ENCODE data around the gene FRMD3. TPM values are rescaled to one million over a fixed set of nuclear protein-coding genes. Genes with fewer than 3 reads are reported as not detected.
A peak's percentile ranks its signal among the peaks of the same experiment; 100 is the strongest.

Gene FRMD3
- total RNA-seq, 1 experiment from 2014 or later = 3.9 TPM

DNA sequence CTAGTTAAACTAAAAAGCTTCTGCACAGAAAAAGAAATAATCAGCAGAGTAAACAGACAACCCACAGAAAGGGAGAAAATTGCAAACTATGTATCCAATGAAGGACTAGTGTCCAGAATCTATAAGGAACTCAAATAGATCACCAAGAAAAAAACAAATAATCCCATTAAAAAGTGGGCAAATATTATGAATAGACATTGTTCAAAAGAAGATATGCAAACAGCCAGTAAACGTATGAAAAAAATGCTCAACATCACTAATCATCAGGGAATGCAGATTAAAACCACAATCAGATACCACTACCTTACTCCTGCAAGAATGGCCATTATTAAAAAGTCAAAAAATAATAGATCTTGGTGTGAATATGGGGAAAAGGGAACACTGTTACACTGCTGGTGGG is 119.9 kb downstream of the FRMD3 start:
- no peak overlapping the region for H3K9ac ChIP-seq (ENCODE audit: low read length)
- intact Hi-C loops (cut with micrococcal nuclease) = no loop called here
- H4K20me1 ChIP-seq (ENCODE audit: low read length) = no peaks in the 10 kb centered on the region
- 0 out of 2 replicates have a peak, but pooled peaks cover 4% of the 10 kb centered on the region for H3K4me1 ChIP-seq (ENCODE audit: insufficient read depth, low read length)
- DNase-seq = peak; percentile 14
- H3K4me3 ChIP-seq (ENCODE audit: low read length) = no peak overlapping the region
- no peaks in the 10 kb centered on the region for H3K27me3 ChIP-seq (ENCODE audit: low read length)
- TF ChIP-seq, protein P1, sequence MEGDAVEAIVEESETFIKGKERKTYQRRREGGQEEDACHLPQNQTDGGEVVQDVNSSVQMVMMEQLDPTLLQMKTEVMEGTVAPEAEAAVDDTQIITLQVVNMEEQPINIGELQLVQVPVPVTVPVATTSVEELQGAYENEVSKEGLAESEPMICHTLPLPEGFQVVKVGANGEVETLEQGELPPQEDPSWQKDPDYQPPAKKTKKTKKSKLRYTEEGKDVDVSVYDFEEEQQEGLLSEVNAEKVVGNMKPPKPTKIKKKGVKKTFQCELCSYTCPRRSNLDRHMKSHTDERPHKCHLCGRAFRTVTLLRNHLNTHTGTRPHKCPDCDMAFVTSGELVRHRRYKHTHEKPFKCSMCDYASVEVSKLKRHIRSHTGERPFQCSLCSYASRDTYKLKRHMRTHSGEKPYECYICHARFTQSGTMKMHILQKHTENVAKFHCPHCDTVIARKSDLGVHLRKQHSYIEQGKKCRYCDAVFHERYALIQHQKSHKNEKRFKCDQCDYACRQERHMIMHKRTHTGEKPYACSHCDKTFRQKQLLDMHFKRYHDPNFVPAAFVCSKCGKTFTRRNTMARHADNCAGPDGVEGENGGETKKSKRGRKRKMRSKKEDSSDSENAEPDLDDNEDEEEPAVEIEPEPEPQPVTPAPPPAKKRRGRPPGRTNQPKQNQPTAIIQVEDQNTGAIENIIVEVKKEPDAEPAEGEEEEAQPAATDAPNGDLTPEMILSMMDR (conservative IDR thresholded peaks at IDR 0.05; ENCODE audit: low read depth, low read length) = no peak
- TF ChIP-seq EZH2phosphoT487 (IDR thresholded peaks at IDR 0.05; ENCODE audit: borderline replicate concordance, low read length) (no peak), EZH2 (IDR thresholded peaks at IDR 0.05; ENCODE audit: low read length, unreplicated experiment) (no peak)
- no peaks in the 10 kb centered on the region for H3K9me3 ChIP-seq (ENCODE audit: low read length)
- no peak overlapping the region for H3K4me2 ChIP-seq (ENCODE audit: low read length)
- ChIA-PET POLR2A (ENCODE audit: unreplicated experiment) (no interaction called here), CTCF (no interaction called here)
- no peaks in the 10 kb centered on the region for H3K9me2 ChIP-seq (replicated peaks; ENCODE audit: low read length)
- H3K36me3 ChIP-seq (ENCODE audit: low read depth, low read length) = no peaks in the 10 kb centered on the region
- no peak overlapping the region for H2AFZ ChIP-seq (ENCODE audit: low read length)
- H3K27ac ChIP-seq (ENCODE audit: low read length) = no peak overlapping the region
- BruUV-seq (replicated peaks) = no TSS peak
- H3K79me2 ChIP-seq (ENCODE audit: low read length) = no peaks in the 10 kb centered on the region
- no peaks in the 10 kb centered on the region for H3F3A ChIP-seq (ENCODE audit: low read length, unreplicated experiment)
- ATAC-seq = peak; percentile 75

GRCh38 chr9:83413367-83413766 is 124.8 kb downstream of the FRMD3 start:
- Histone ChIP-seq H3K27me3 (ENCODE audit: low read length) (no peaks in the 10 kb centered on the region), H3K9ac (ENCODE audit: low read length) (no peak overlapping the region), H3K27ac (ENCODE audit: low read length) (no peak overlapping the region), H3K4me3 (ENCODE audit: low read length) (no peak overlapping the region), H3K4me1 (ENCODE audit: insufficient read depth, low read length) (0 out of 2 replicates have a peak, but pooled peaks cover 4% of the 10 kb centered on the region), H3K9me3 (ENCODE audit: low read length) (no peaks in the 10 kb centered on the region), H3F3A (ENCODE audit: low read length, unreplicated experiment) (no peaks in the 10 kb centered on the region), H4K20me1 (ENCODE audit: low read length) (no peaks in the 10 kb centered on the region), H3K36me3 (ENCODE audit: low read depth, low read length) (no peaks in the 10 kb centered on the region), H2AFZ (ENCODE audit: low read length) (no peak overlapping the region), H3K9me2 (replicated peaks; ENCODE audit: low read length) (no peaks in the 10 kb centered on the region), H3K4me2 (ENCODE audit: low read length) (no peak overlapping the region), H3K79me2 (ENCODE audit: low read length) (no peaks in the 10 kb centered on the region)
- ChIA-PET CTCF (no interaction called here), POLR2A (ENCODE audit: unreplicated experiment) (no interaction called here)
- ATAC-seq = no peak
- no TSS peak for BruUV-seq (replicated peaks)
- TF ChIP-seq EZH2phosphoT487 (IDR thresholded peaks at IDR 0.05; ENCODE audit: borderline replicate concordance, low read length) = no peak
- no peak for TF ChIP-seq EZH2 (IDR thresholded peaks at IDR 0.05; ENCODE audit: low read length, unreplicated experiment)
- TF ChIP-seq, protein P1 (conservative IDR thresholded peaks at IDR 0.05; ENCODE audit: low read depth, low read length) = no peak
- no peak for DNase-seq
- intact Hi-C loops (cut with micrococcal nuclease) = no loop called here

DNA sequence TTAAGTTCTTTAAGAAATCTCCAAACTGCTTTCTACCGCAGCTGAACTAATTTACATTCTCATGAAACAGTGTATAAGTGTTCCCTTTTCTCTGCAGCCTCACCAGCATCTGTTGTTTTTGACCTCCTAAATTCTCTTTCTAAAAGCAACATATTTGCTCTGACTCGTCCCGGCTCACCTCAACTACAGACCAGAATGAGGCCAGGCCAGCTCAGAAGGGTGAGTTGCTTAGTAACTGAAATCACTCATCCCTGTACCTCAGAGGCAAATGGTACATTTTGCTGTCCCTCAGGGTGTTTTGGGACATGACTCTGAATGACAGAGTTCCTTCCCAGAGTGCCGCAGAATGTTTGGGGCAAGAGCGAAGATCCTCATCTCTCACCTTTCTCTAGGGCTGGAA is 127.5 kb downstream of the FRMD3 start:
- H3K79me2 ChIP-seq (ENCODE audit: low read length) = no peaks in the 10 kb centered on the region
- no peaks in the 10 kb centered on the region for H3K36me3 ChIP-seq (ENCODE audit: low read depth, low read length)
- H3F3A ChIP-seq (ENCODE audit: low read length, unreplicated experiment) = no peaks in the 10 kb centered on the region
- H3K4me1 ChIP-seq (ENCODE audit: insufficient read depth, low read length) = no peaks in the 10 kb centered on the region
- DNase-seq (peak; percentile 31), ATAC-seq (peak; percentile 35; the same call in 1 of the 2 replicates)
- H3K4me3 ChIP-seq (ENCODE audit: low read length) = no peak overlapping the region
- H3K27me3 ChIP-seq (ENCODE audit: low read length) = no peaks in the 10 kb centered on the region
- POLR2A ChIA-PET (ENCODE audit: unreplicated experiment) = no interaction called here
- no peak overlapping the region for H3K9ac ChIP-seq (ENCODE audit: low read length)
- BruUV-seq (replicated peaks) = no TSS peak
- intact Hi-C loops (cut with micrococcal nuclease) = no loop called here
- no peak overlapping the region for H2AFZ ChIP-seq (ENCODE audit: low read length)
- TF ChIP-seq EZH2 (IDR thresholded peaks at IDR 0.05; ENCODE audit: low read length, unreplicated experiment) (no peak), EZH2phosphoT487 (IDR thresholded peaks at IDR 0.05; ENCODE audit: borderline replicate concordance, low read length) (no peak)
- TF ChIP-seq, protein P1 (conservative IDR thresholded peaks at IDR 0.05; ENCODE audit: low read depth, low read length) = no peak
- CTCF ChIA-PET = no interaction called here
- H4K20me1 ChIP-seq (ENCODE audit: low read length) = no peaks in the 10 kb centered on the region
- no peaks in the 10 kb centered on the region for H3K9me3 ChIP-seq (ENCODE audit: low read length)
- H3K27ac ChIP-seq (ENCODE audit: low read length) = no peak overlapping the region
- no peak overlapping the region for H3K4me2 ChIP-seq (ENCODE audit: low read length)
- no peaks in the 10 kb centered on the region for H3K9me2 ChIP-seq (replicated peaks; ENCODE audit: low read length)
